DND-41 (cell line): Measurements from ENCODE around the gene PRTG.

Experiments
- CTCF ChIP-seq: IDR thresholded peaks from 2 replicates; pipeline ENCODE4 v1.5.1; 2012; ENCODE audit warnings: borderline replicate concordance, low read length, moderate library complexity, mild to moderate bottlenecking; ENCODE audit not compliant: poor library complexity, severe bottlenecking; ENCODE audit errors: extremely low read depth
- EZH2 ChIP-seq: IDR thresholded peaks from 3 replicates; pipeline ENCODE4 v1.6.1; 2012; ENCODE audit warnings: borderline replicate concordance, low read depth, mild to moderate bottlenecking, moderate library complexity, low read length, inconsistent platforms; ENCODE audit not compliant: severe bottlenecking

DNA sequence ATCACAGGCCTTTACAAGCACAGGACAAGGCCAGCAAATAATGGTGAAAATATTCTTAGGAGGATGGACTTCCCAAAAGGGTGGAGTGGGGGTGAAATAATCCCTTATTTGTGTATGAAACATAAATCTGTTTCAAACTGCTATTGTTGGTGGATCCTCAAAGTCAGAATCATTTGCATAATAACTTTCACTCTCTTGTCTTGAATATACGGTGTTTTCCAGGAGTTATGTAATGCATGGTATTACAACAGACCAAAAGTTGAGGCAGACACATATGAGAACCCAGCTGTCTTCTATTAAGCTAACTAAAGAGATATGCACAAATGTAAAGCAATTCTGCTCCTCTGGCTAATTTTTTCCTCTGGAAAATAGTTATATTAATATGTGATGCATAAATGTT, 57.7 kb downstream of the PRTG start:
- TF ChIP-seq EZH2 (no peak), CTCF (no peak)
